ENCODE results near the gene MGAT4C. TPM values are rescaled to one million over a fixed set of nuclear protein-coding genes. Genes with fewer than 3 reads are reported as not detected.

Gene MGAT4C
- total RNA-seq, 2 experiments from 2014 or later: not detected

GRCh38 chr12:86257134-86257533 is 943 bp upstream of the MGAT4C start:
- Mint-ChIP-seq H3K27me3 (ENCODE audit: low read depth) (no peaks in the 10 kb centered on the region), H3K36me3 (ENCODE audit: low read depth) (no peaks in the 10 kb centered on the region), H3K9me3 (ENCODE audit: insufficient read depth) (no peaks in the 10 kb centered on the region), H3K4me1 (ENCODE audit: low read depth) (no peaks in the 10 kb centered on the region), H3K4me3 (no peak overlapping the region), H3K27ac (no peak overlapping the region)
- POLR2A ChIA-PET: no interaction called here
- DNase-seq: no peak
- no peak for ATAC-seq
- CTCF ChIA-PET: no interaction called here

- ATAC-seq (no peak), DNase-seq (no peak)
- no peak overlapping the region for H3K27ac Mint-ChIP-seq
- no peaks in the 10 kb centered on the region for H3K36me3 Mint-ChIP-seq (ENCODE audit: low read depth)
- no peaks in the 10 kb centered on the region for H3K27me3 Mint-ChIP-seq (ENCODE audit: low read depth)
- ChIA-PET CTCF (no interaction called here), POLR2A (no interaction called here)
- no peaks in the 10 kb centered on the region for H3K4me1 Mint-ChIP-seq (ENCODE audit: low read depth)
- peaks cover 3% of the 10 kb centered on the region for H3K9me3 Mint-ChIP-seq (ENCODE audit: insufficient read depth)
- H3K4me3 Mint-ChIP-seq: no peak overlapping the region
Measured at GRCh38 chr12:86254399-86255107, 1.6 kb downstream of the MGAT4C start.

GRCh38 chr12:86249851-86250250 is 6.3 kb downstream of the MGAT4C start:
- ATAC-seq (no peak), DNase-seq (no peak)
- ChIA-PET POLR2A (no interaction called here), CTCF (no interaction called here)
- peaks cover 3% of the 10 kb centered on the region for H3K9me3 Mint-ChIP-seq (ENCODE audit: insufficient read depth)
- no peaks in the 10 kb centered on the region for H3K4me1 Mint-ChIP-seq (ENCODE audit: low read depth)
- no peaks in the 10 kb centered on the region for H3K27me3 Mint-ChIP-seq (ENCODE audit: low read depth)
- H3K27ac Mint-ChIP-seq: no peak overlapping the region
- H3K36me3 Mint-ChIP-seq (ENCODE audit: low read depth): no peaks in the 10 kb centered on the region
- H3K4me3 Mint-ChIP-seq: no peak overlapping the region

DNA sequence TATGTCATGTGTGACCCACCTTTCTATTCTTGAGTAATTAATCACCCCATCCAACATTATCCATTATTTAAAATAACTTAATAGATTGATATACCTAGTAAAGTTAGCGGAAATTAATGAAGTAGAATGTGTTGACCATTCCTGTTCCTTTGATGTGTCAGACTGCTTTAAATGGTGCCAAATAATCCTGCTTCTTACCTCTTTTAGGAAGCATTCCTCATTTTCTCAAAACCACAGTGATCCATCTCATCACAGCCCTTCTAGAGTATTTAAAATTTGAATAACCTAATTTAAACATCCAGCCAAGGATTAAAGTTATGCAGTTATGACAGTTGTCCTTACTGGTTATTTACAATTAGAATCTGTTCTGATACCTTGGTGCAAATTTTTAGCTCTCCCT is 6.9 kb downstream of the MGAT4C start:
- no peaks in the 10 kb centered on the region for H3K4me1 Mint-ChIP-seq (ENCODE audit: low read depth)
- H3K27me3 Mint-ChIP-seq (ENCODE audit: low read depth): no peaks in the 10 kb centered on the region
- no peak overlapping the region for H3K4me3 Mint-ChIP-seq
- POLR2A ChIA-PET: no interaction called here
- no peak for DNase-seq
- no peak overlapping the region for H3K27ac Mint-ChIP-seq
- peaks cover 3% of the 10 kb centered on the region for H3K9me3 Mint-ChIP-seq (ENCODE audit: insufficient read depth)
- CTCF ChIA-PET: no interaction called here
- ATAC-seq: no peak
- no peaks in the 10 kb centered on the region for H3K36me3 Mint-ChIP-seq (ENCODE audit: low read depth)

DNA sequence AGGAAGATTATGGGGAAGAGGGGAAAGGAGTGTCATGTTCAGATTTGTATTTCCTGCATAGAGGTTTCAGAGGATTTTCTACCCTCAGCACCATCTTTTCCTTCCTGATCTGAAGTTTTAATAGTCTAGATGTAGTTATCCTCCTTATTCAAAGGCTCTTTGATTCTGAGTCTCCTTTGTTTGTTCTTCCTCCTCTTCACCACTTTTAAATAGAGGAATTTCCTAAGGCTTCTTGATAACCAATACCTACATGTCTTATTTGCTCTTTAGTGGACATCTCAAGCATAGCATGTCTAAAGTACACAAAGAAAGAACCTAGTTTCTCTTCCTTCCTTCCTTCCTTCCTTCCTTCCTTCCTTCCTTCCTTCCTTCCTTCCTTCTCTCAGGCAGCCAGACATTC is 8.3 kb downstream of the MGAT4C start:
- peaks cover 3% of the 10 kb centered on the region for H3K9me3 Mint-ChIP-seq (ENCODE audit: insufficient read depth)
- H3K4me1 Mint-ChIP-seq (ENCODE audit: low read depth): no peaks in the 10 kb centered on the region
- H3K36me3 Mint-ChIP-seq (ENCODE audit: low read depth): no peaks in the 10 kb centered on the region
- ATAC-seq: no peak
- H3K27me3 Mint-ChIP-seq (ENCODE audit: low read depth): no peaks in the 10 kb centered on the region
- no peak overlapping the region for H3K4me3 Mint-ChIP-seq
- ChIA-PET POLR2A (no interaction called here), CTCF (no interaction called here)
- no peak for DNase-seq
- H3K27ac Mint-ChIP-seq: no peak overlapping the region

GRCh38 chr12:86241600-86241999 is 14.6 kb downstream of the MGAT4C start:
- Mint-ChIP-seq H3K36me3 (ENCODE audit: low read depth) (no peaks in the 10 kb centered on the region), H3K27me3 (ENCODE audit: low read depth) (no peaks in the 10 kb centered on the region), H3K4me3 (no peak overlapping the region), H3K4me1 (ENCODE audit: low read depth) (no peaks in the 10 kb centered on the region), H3K27ac (no peak overlapping the region), H3K9me3 (ENCODE audit: insufficient read depth) (no peaks in the 10 kb centered on the region)
- CTCF ChIA-PET: no interaction called here
- no peak for DNase-seq
- POLR2A ChIA-PET: no interaction called here
- no peak for ATAC-seq

DNA sequence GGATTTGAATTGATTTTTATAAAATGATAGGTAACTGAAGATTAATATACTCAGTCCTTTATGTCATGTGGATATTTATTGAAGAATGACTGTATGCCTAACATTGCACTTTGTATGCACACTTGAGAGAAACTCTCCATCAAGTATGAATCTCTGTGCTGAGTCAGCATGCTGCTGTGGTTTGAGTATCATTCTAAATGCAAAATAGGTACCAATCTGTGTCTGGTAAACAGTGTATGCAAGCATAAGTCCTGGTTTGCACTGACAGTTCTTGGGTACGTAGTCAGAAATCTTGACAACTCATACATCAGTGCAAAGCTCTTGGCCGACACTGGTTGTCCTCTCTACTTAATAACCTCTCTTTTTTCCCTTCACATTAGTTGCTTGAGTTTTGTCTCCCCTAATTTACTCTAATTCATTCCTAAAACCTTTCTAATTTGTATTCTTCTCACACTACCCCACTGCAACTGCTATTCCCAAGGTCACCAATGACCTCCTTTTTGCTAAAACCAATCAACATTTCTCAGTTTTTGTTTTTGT is 21.8 kb downstream of the MGAT4C start:
- Mint-ChIP-seq H3K4me1 (ENCODE audit: low read depth) (no peaks in the 10 kb centered on the region), H3K27me3 (ENCODE audit: low read depth) (no peaks in the 10 kb centered on the region), H3K9me3 (ENCODE audit: insufficient read depth) (no peaks in the 10 kb centered on the region), H3K36me3 (ENCODE audit: low read depth) (no peaks in the 10 kb centered on the region), H3K27ac (no peak overlapping the region), H3K4me3 (no peak overlapping the region)
- DNase-seq: no peak
- ATAC-seq: no peak
- CTCF ChIA-PET: no interaction called here
- POLR2A ChIA-PET: no interaction called here

- H3K36me3 Mint-ChIP-seq (ENCODE audit: low read depth): no peaks in the 10 kb centered on the region
- ChIA-PET CTCF (no interaction called here), POLR2A (no interaction called here)
- H3K9me3 Mint-ChIP-seq (ENCODE audit: insufficient read depth): no peaks in the 10 kb centered on the region
- H3K27ac Mint-ChIP-seq: no peak overlapping the region
- no peak overlapping the region for H3K4me3 Mint-ChIP-seq
- no peaks in the 10 kb centered on the region for H3K4me1 Mint-ChIP-seq (ENCODE audit: low read depth)
- DNase-seq: no peak
- ATAC-seq: no peak
- no peaks in the 10 kb centered on the region for H3K27me3 Mint-ChIP-seq (ENCODE audit: low read depth)
Measured at GRCh38 chr12:86233126-86233525, 23.1 kb downstream of the MGAT4C start.

DNA sequence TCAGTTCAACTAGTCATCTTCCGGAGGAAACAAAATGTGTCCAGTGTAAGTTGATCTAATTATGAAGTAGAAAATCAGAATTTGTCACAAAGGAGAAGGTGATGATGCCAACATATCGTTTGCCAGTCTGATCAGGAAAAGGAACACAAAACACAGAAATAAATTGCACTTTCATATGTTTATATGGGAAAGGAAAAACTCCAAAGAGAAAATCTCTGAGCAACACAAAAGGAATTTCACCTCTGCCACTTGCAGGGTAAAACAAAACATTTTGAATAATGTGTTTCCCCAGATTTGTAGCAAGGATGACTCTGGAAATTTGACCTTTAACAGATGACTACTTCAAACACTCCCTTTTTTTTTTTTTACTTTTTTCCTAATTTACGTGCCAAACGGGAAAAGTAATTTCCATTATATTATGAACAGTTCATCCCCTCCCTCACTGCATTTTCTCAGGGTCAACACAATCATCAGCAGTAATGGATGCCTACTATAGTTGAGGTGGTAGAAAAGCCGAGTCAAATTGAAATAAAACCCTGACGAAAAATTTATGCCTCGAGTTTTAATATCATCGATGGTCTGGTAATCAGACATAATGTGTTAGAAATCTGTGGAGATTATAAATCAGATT is 25.6 kb downstream of the MGAT4C start:
- no peaks in the 10 kb centered on the region for H3K27me3 Mint-ChIP-seq (ENCODE audit: low read depth)
- ChIA-PET POLR2A (no interaction called here), CTCF (no interaction called here)
- H3K9me3 Mint-ChIP-seq (ENCODE audit: insufficient read depth): no peaks in the 10 kb centered on the region
- ATAC-seq (no peak), DNase-seq (no peak)
- no peak overlapping the region for H3K27ac Mint-ChIP-seq
- no peak overlapping the region for H3K4me3 Mint-ChIP-seq
- H3K36me3 Mint-ChIP-seq (ENCODE audit: low read depth): no peaks in the 10 kb centered on the region
- no peaks in the 10 kb centered on the region for H3K4me1 Mint-ChIP-seq (ENCODE audit: low read depth)

GRCh38 chr12:86229772-86230171 is 26.4 kb downstream of the MGAT4C start:
- Mint-ChIP-seq H3K4me3 (no peak overlapping the region), H3K27ac (no peak overlapping the region)

GRCh38 chr12:86228656-86229055 is 27.5 kb downstream of the MGAT4C start:
- CTCF ChIA-PET: no interaction called here
- H3K4me1 Mint-ChIP-seq (ENCODE audit: low read depth): no peaks in the 10 kb centered on the region
- POLR2A ChIA-PET: no interaction called here
- DNase-seq: no peak
- ATAC-seq: no peak
- peaks cover 10% of the 10 kb centered on the region for H3K9me3 Mint-ChIP-seq (ENCODE audit: insufficient read depth)
- H3K4me3 Mint-ChIP-seq: no peak overlapping the region
- no peaks in the 10 kb centered on the region for H3K27me3 Mint-ChIP-seq (ENCODE audit: low read depth)
- no peak overlapping the region for H3K27ac Mint-ChIP-seq
- no peaks in the 10 kb centered on the region for H3K36me3 Mint-ChIP-seq (ENCODE audit: low read depth)

More at GRCh38 chr12:86229772-86230171, 26.4 kb downstream of the MGAT4C start:
- H3K9me3 Mint-ChIP-seq (ENCODE audit: insufficient read depth): peaks cover 7% of the 10 kb centered on the region
- DNase-seq (no peak), ATAC-seq (no peak)
- ChIA-PET POLR2A (no interaction called here), CTCF (no interaction called here)
- H3K36me3 Mint-ChIP-seq (ENCODE audit: low read depth): no peaks in the 10 kb centered on the region
- H3K4me1 Mint-ChIP-seq (ENCODE audit: low read depth): no peaks in the 10 kb centered on the region
- no peaks in the 10 kb centered on the region for H3K27me3 Mint-ChIP-seq (ENCODE audit: low read depth)

- ATAC-seq: no peak
- no peaks in the 10 kb centered on the region for H3K27me3 Mint-ChIP-seq (ENCODE audit: low read depth)
- H3K27ac Mint-ChIP-seq: no peak overlapping the region
- ChIA-PET POLR2A (no interaction called here), CTCF (no interaction called here)
- H3K36me3 Mint-ChIP-seq (ENCODE audit: low read depth): no peaks in the 10 kb centered on the region
- H3K4me1 Mint-ChIP-seq (ENCODE audit: low read depth): no peaks in the 10 kb centered on the region
- DNase-seq: no peak
- no peak overlapping the region for H3K4me3 Mint-ChIP-seq
- H3K9me3 Mint-ChIP-seq (ENCODE audit: insufficient read depth): peaks cover 13% of the 10 kb centered on the region
Measured at GRCh38 chr12:86226481-86226880, 29.7 kb downstream of the MGAT4C start.

DNA sequence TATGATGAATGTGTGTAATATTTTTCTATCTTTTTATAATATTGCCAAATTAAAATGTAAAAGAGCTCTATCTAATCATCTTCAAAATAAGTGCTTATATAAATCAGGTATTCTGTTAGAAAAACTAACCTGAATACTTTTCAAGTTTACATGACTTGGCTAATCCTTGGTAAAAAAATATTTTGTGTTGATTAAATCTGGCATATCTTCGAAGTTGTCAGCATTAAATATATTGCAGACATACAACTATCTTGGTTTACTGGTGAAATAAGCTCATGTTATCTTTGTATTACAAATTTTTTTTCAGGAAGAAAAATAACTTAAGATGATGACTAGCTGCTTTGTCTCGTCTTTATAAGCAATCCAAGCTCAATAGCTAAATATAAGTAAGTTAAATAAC is 39.6 kb downstream of the MGAT4C start:
- Mint-ChIP-seq H3K4me1 (ENCODE audit: low read depth) (no peaks in the 10 kb centered on the region), H3K27ac (no peak overlapping the region), H3K9me3 (ENCODE audit: insufficient read depth) (peaks cover 3% of the 10 kb centered on the region), H3K27me3 (ENCODE audit: low read depth) (no peaks in the 10 kb centered on the region), H3K36me3 (ENCODE audit: low read depth) (no peaks in the 10 kb centered on the region), H3K4me3 (no peak overlapping the region)
- DNase-seq (no peak), ATAC-seq (no peak)
- ChIA-PET POLR2A (no interaction called here), CTCF (no interaction called here)

Measured in activated CD8-positive, alpha-beta T cell treated with anti-CD3 and anti-CD28 coated beads, Interleukin-2, amount 10 ng/mL, durations not matched to agents 7 days and 5 days (primary cell).